Stimulated activated CD8-positive, alpha-beta memory T cell treated with anti-CD3 and anti-CD28 coated beads, Interleukin-7, amount 100 ng/mL, for 24 hours (primary cell): ENCODE data around the gene DGCR6.
"Not testable (repeated sequence)": the region's sequence is repeated elsewhere in the genome, so short reads cannot be mapped to it uniquely, and the experiment has no call there.

Experiments used
- DNase-seq: peaks from one replicate; pipeline ENCODE4 v3.0.0-alpha.2; 2020; ENCODE audit warnings: low read depth

Gene DGCR6

DNA sequence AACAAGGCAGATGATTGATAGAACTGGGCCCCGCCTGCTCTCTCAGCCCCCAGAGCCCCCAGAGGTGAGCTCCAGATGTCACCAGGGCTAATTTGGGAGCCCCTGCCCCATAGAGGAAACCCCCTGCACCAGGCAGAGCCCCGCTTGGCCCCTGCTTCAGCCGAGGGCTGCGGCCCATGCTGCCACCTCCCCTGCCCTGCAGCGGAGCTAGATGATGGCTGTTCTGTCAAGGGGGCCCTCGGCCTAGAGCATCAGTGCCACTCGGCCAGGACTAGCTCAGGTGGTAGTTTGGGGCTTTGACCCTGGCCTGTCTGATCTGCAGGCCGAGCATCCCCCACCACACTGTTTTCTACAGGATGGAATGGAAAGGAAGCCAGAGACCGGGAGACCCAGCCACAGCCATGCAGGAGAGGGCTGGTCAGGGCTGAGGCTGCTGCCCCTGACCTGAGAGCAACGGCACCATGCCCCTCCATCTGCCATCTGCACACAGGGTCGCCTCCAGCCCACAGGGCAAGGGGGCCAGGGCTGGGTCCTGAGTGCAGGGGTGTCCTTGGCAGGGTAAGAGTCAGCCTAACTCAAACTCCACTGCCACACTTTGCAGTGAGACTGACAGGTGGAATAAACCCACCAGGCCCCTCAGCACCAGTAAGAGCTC, 54.2 kb downstream of the DGCR6 start:
- DNase-seq: not testable (repeated sequence)

DNA sequence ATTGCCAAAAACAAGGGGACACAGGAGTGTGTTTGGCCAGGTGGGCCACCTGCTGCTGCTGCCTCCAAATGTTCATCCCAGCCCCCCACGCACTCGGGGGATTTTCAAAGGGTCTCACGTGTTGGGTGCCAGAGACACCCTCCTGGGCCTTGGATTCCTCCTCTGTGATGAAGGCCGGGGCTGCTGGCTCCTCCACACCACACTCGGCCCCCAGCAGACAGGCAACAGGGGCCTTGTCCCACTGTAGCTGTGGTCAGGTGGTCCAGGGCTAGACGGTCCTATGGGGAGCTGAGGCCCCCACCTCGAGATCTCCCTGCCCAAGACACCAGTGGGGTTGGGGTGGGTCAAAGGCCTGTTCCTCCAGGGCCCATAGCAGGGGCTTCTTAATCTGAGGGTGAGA, 55.1 kb downstream of the DGCR6 start:
- not testable (repeated sequence) for DNase-seq
